Gastrocnemius medialis (tissue), 4 donors: ENCODE results near the gene DNAH5.

ENCODE experiments used
- CTCF ChIP-seq, 5 experiments: fragments of 450-650 bp in 3 of 5; fragments of 200-600 bp in 2 of 5; sonication (generic) in 2 of 5; IDR thresholded peaks in 4 of 5; conservative IDR thresholded peaks in 1 of 5; 1 replicate in 4 of 5; 2 replicates in 1 of 5; pipeline ENCODE4 v1.5.1; 2016 to 2019; ENCODE audit warnings: antibody characterized with exemption in 5 of 5, mild to moderate bottlenecking in 3 of 5, moderate library complexity in 3 of 5
- POLR2A ChIP-seq, 2 donors: fragments of 450-650 bp; IDR thresholded peaks; one replicate each; pipeline ENCODE4 v1.6.1; 2017; ENCODE audit warnings: antibody characterized with exemption in 2 of 2, mild to moderate bottlenecking in 2 of 2, moderate library complexity in 2 of 2

GRCh38 chr5:13658152-13658551 is 286.3 kb downstream of the DNAH5 start:
- TF ChIP-seq CTCF (IDR thresholded peaks at IDR 0.05 in 4 of 5, conservative IDR thresholded peaks at IDR 0.05 in 1 of 5), result no peak
- no peak for TF ChIP-seq POLR2A (IDR thresholded peaks at IDR 0.05)
